Measurements from ENCODE around the gene NMRAL1. TPM values are rescaled to one million over a fixed set of nuclear protein-coding genes. Genes with fewer than 3 reads are reported as not detected.

The NMRAL1 gene
- total and polyA plus RNA-seq, 2 experiments from 2014 or later: 32.4 to 64.5 TPM

DNA sequence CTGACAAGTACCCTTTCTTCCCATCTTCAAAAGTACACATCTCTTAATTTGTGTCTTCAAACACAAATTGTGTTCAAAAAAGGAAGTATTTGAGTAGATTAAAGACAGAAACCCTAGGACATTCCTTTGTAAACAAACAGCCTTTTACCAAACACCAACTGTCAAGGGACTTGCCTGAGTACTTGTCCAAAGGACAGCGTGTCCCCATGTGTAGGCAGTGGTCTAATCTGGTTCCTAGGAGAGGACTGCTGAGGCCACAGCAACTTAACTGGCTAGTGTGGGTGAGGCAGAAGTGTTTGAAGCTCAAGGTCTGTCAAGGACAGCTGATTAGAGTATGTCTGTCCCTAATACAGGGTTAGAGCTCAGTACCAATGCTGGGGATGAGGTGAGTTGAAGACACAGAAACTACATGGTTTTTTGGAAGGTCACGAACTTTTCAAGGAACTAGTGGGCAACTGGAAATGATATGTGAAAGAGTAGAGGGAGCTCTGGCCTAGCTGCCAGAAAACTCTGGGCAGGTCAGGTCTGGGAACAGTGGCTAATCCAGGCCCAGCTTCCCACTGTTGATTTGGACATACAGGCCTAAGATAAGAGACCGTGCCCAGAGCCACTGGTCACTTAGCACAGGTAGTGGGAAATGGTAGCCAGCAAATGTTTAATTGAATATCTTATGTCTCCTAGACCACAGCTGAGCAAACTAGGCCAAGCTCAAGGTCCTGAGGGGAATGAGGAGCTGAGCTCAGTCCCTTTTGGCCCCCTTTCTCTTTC is 11.9 kb upstream of the NMRAL1 start:
- Histone ChIP-seq H3K9me3 (ENCODE audit: low read depth) (no peaks in the 10 kb centered on the region), H3K27ac (peak overlapping the region; percentile 90), H3K4me3 (no peak overlapping the region), H3K27me3 (no peaks in the 10 kb centered on the region), H3K36me3 (peaks cover 3% of the 10 kb centered on the region), H3K4me1 (ENCODE audit: low read depth) (peaks cover 25% of the 10 kb centered on the region)
- TF ChIP-seq, protein P1, sequence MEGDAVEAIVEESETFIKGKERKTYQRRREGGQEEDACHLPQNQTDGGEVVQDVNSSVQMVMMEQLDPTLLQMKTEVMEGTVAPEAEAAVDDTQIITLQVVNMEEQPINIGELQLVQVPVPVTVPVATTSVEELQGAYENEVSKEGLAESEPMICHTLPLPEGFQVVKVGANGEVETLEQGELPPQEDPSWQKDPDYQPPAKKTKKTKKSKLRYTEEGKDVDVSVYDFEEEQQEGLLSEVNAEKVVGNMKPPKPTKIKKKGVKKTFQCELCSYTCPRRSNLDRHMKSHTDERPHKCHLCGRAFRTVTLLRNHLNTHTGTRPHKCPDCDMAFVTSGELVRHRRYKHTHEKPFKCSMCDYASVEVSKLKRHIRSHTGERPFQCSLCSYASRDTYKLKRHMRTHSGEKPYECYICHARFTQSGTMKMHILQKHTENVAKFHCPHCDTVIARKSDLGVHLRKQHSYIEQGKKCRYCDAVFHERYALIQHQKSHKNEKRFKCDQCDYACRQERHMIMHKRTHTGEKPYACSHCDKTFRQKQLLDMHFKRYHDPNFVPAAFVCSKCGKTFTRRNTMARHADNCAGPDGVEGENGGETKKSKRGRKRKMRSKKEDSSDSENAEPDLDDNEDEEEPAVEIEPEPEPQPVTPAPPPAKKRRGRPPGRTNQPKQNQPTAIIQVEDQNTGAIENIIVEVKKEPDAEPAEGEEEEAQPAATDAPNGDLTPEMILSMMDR (IDR thresholded peaks at IDR 0.05; ENCODE audit: low read depth, low read length): no peak
- peak in 1 of 2 donors; percentile 66 for DNase-seq (ENCODE audit: low read depth in 1 of 2, low spot score in 1 of 2)

GRCh38 chr16:4481963-4482362 is 7.5 kb upstream of the NMRAL1 start:
- no peaks in the 10 kb centered on the region for H3K27me3 ChIP-seq
- peaks cover 28% of the 10 kb centered on the region for H3K4me1 ChIP-seq (ENCODE audit: low read depth)
- DNase-seq (ENCODE audit: low read depth in 1 of 2, low spot score in 1 of 2): no peak
- no peaks in the 10 kb centered on the region for H3K9me3 ChIP-seq (ENCODE audit: low read depth)
- no peak overlapping the region for H3K4me3 ChIP-seq
- TF ChIP-seq, protein P1 (IDR thresholded peaks at IDR 0.05; ENCODE audit: low read depth, low read length): no peak
- peaks cover 3% of the 10 kb centered on the region for H3K36me3 ChIP-seq
- H3K27ac ChIP-seq: peak overlapping the region; percentile 64

GRCh38 chr16:4481526-4481925 is 7.1 kb upstream of the NMRAL1 start:
- Histone ChIP-seq H3K36me3 (peaks cover 3% of the 10 kb centered on the region), H3K4me3 (no peak overlapping the region), H3K27me3 (no peaks in the 10 kb centered on the region), H3K9me3 (ENCODE audit: low read depth) (no peaks in the 10 kb centered on the region), H3K27ac (peak overlapping the region; percentile 64), H3K4me1 (ENCODE audit: low read depth) (peaks cover 24% of the 10 kb centered on the region)
- TF ChIP-seq, protein P1 (IDR thresholded peaks at IDR 0.05; ENCODE audit: low read depth, low read length): no peak
- no peak for DNase-seq (ENCODE audit: low read depth in 1 of 2, low spot score in 1 of 2)

GRCh38 chr16:4477966-4478365 is 3.5 kb upstream of the NMRAL1 start:
- TF ChIP-seq, protein P1 (IDR thresholded peaks at IDR 0.05; ENCODE audit: low read depth, low read length): peak; percentile 47
- peak in 1 of 2 donors; percentile 57 for DNase-seq (ENCODE audit: low read depth in 1 of 2, low spot score in 1 of 2)
- Histone ChIP-seq H3K36me3 (no peaks in the 10 kb centered on the region), H3K4me1 (ENCODE audit: low read depth) (peaks cover 12% of the 10 kb centered on the region), H3K27ac (no peak overlapping the region), H3K27me3 (no peaks in the 10 kb centered on the region), H3K9me3 (ENCODE audit: low read depth) (no peaks in the 10 kb centered on the region), H3K4me3 (no peak overlapping the region)

- Histone ChIP-seq H3K4me1 (ENCODE audit: low read depth) (peaks cover 3% of the 10 kb centered on the region), H3K27ac (peak within 1 kb of the TSS; percentile 81), H3K4me3 (peak within 1 kb of the TSS; percentile 89), H3K36me3 (no peaks in the 10 kb centered on the region), H3K27me3 (no peaks in the 10 kb centered on the region), H3K9me3 (ENCODE audit: low read depth) (no peaks in the 10 kb centered on the region)
- TF ChIP-seq, protein P1 (IDR thresholded peaks at IDR 0.05; ENCODE audit: low read depth, low read length): peak; percentile 50
- DNase-seq (ENCODE audit: low read depth in 1 of 2, low spot score in 1 of 2): peak; percentile 93 to 95
Measured at GRCh38 chr16:4475880-4476788, 1.7 kb upstream of the NMRAL1 start, which contains the start of gene HMOX2. Gene HMOX2 (plus strand): TSS chr16:4476398. CDS start chr16:4505525, 29,127 bp downstream.

All from cardiac muscle cell (in vitro differentiated cells and primary cell).